T47D (cell line): Measurements from ENCODE around the gene PDC.
"Not testable (repeated sequence)": the region's sequence is repeated elsewhere in the genome, so short reads cannot be mapped to it uniquely, and the experiment has no call there.

Experiments used
- DNase-seq, 2 experiments: peaks; one replicate each; pipeline versions ENCODE4 v3.0.0 to v3.0.0-alpha.2; 2011 to 2012; ENCODE audit warnings: low read depth in 1 of 2, low spot score in 1 of 2
- JUND ChIP-seq: IDR thresholded peaks from 2 replicates; pipeline ENCODE4 v1.6.1; 2012; ENCODE audit warnings: low read depth
- in situ Hi-C: cut with HindIII; loops from 2 replicates; pipeline ENCODE4 v1.10.0; 2016; ENCODE audit warnings: low sequenced_read_pairs, low pct_unique_long_range_greater_than_20kb

PDC gene

GRCh38 chr1:186418503-186418902, 42.4 kb downstream of the PDC start:
- no peak for TF ChIP-seq JUND
- in situ Hi-C loops, result no loop called here

GRCh38 chr1:186413319-186413718, 47.6 kb downstream of the PDC start:
- TF ChIP-seq JUND, result no peak
- no peak for DNase-seq
- in situ Hi-C loops, result no loop called here

More at GRCh38 chr1:186418503-186418902, 42.4 kb downstream of the PDC start:
- DNase-seq, result no peak

GRCh38 chr1:186409091-186409490, 51.8 kb downstream of the PDC start:
- TF ChIP-seq JUND, result no peak
- in situ Hi-C loops, result no loop called here
- DNase-seq, result no peak

- in situ Hi-C loops, result no loop called here
- TF ChIP-seq JUND, result no peak
- peak in 1 of 2 experiments; percentile 63 for DNase-seq
These were observed 56.4 kb downstream of the PDC start for GRCh38 chr1:186404454-186405051.

- no peak for DNase-seq
- in situ Hi-C loops, result no loop called here
- TF ChIP-seq JUND, result no peak
These were observed 57.3 kb downstream of the PDC start for GRCh38 chr1:186403632-186404031.

GRCh38 chr1:186401446-186401845, 59.5 kb downstream of the PDC start:
- in situ Hi-C loops, DNase-seq: not testable (repeated sequence)
